ENCODE results near the gene CACNA1C. TPM values are rescaled to one million over a fixed set of nuclear protein-coding genes. Genes with fewer than 3 reads are reported as not detected.

The CACNA1C gene
- polyA plus RNA-seq, 1 of the 3 experiments (the other 2 are of a cell fraction): 1.5 TPM

GRCh38 chr12:2608608-2608945 lies 555.8 kb downstream of the CACNA1C start (continued):
- TF ChIP-seq ZBTB33 (IDR thresholded peaks at IDR 0.05; ENCODE audit: borderline replicate concordance, low read depth) (no peak), EZH2phosphoT487 (IDR thresholded peaks at IDR 0.05; ENCODE audit: borderline replicate concordance, low read depth) (no peak), FOXJ3 (CRISPR knock-in tag; IDR thresholded peaks at IDR 0.05) (no peak), TCF12 (IDR thresholded peaks at IDR 0.05) (no peak)

GRCh38 chr12:2609020-2609419 lies 556.2 kb downstream of the CACNA1C start:
- ChIA-PET CTCF (no interaction called here), POLR2A (no interaction called here)
- Histone ChIP-seq H2AFZ (ENCODE audit: low read depth) (no peak overlapping the region), H3K4me3 (ENCODE audit: low read depth in 2 of 2, low read length in 1 of 2) (no peak overlapping the region), H4K20me1 (ENCODE audit: insufficient read depth) (no peaks in the 10 kb centered on the region), H3K4me1 (ENCODE audit: control insufficient read depth in 1 of 2, insufficient read depth in 2 of 2, low read depth in 1 of 2, low read length in 1 of 2) (peaks cover 0 to 2% of the 10 kb centered on the region in 2 experiments; a peak in 1 of 4 replicates), H3F3A (replicated peaks; ENCODE audit: insufficient read depth) (peaks cover 11% of the 10 kb centered on the region), H3K9me2 (no peaks in the 10 kb centered on the region), H3K27me3 (ENCODE audit: insufficient read depth) (no peaks in the 10 kb centered on the region), H3K9ac (no peak overlapping the region), H3K27ac (ENCODE audit: low read depth in 2 of 2, low read length in 1 of 2) (no peak overlapping the region), H3K9me3 (no peaks in the 10 kb centered on the region), H3K4me2 (no peak overlapping the region), H3K36me3 (replicated peaks in 1 of 2; ENCODE audit: control insufficient read depth in 1 of 2, insufficient read depth in 2 of 2, low read length in 1 of 2) (peaks cover 0 to 2% of the 10 kb centered on the region in 2 experiments), H3K79me2 (ENCODE audit: insufficient read depth) (no peaks in the 10 kb centered on the region)
- no peak for DNase-seq
- TF ChIP-seq ZBTB33 (IDR thresholded peaks at IDR 0.05; ENCODE audit: borderline replicate concordance, low read depth) (no peak), TEAD4 (IDR thresholded peaks at IDR 0.05; ENCODE audit: borderline replicate concordance, insufficient read depth) (no peak), MXI1 (IDR thresholded peaks at IDR 0.05; ENCODE audit: low read depth, low read length) (no peak)
- 69% methylated on average over 10 of the region's 12 CpGs for WGBS (ENCODE audit: low lambda C conversion rate)

GRCh38 chr12:2610358-2610757 lies 557.6 kb downstream of the CACNA1C start:
- DNase-seq: no peak
- Histone ChIP-seq H3K27me3 (ENCODE audit: insufficient read depth) (no peaks in the 10 kb centered on the region), H3K4me3 (ENCODE audit: low read depth in 2 of 2, low read length in 1 of 2) (no peak overlapping the region), H3K9ac (no peak overlapping the region), H3K4me2 (no peak overlapping the region), H4K20me1 (ENCODE audit: insufficient read depth) (no peaks in the 10 kb centered on the region), H3K79me2 (ENCODE audit: insufficient read depth) (no peaks in the 10 kb centered on the region), H3K27ac (ENCODE audit: low read depth in 2 of 2, low read length in 1 of 2) (no peak overlapping the region), H3K9me2 (no peaks in the 10 kb centered on the region), H3F3A (replicated peaks; ENCODE audit: insufficient read depth) (peaks cover 16% of the 10 kb centered on the region), H3K9me3 (no peaks in the 10 kb centered on the region), H2AFZ (ENCODE audit: low read depth) (no peak overlapping the region), H3K36me3 (replicated peaks in 1 of 2; ENCODE audit: control insufficient read depth in 1 of 2, insufficient read depth in 2 of 2, low read length in 1 of 2) (peaks cover 0 to 2% of the 10 kb centered on the region in 2 experiments), H3K4me1 (ENCODE audit: control insufficient read depth in 1 of 2, insufficient read depth in 2 of 2, low read depth in 1 of 2, low read length in 1 of 2) (peaks cover 0 to 5% of the 10 kb centered on the region in 2 experiments; a peak in 1 of 4 replicates)
- CTCF ChIA-PET: no interaction called here
- WGBS (ENCODE audit: low lambda C conversion rate): 87% methylated on average over 11 of the region's 11 CpGs
- POLR2A ChIA-PET: no interaction called here
- TF ChIP-seq JUND (IDR thresholded peaks at IDR 0.05): no peak
